A673 (cell line): ENCODE results near the gene BACH2. TPM values are rescaled to one million over a fixed set of nuclear protein-coding genes. Genes with fewer than 3 reads are reported as not detected.
A peak's percentile ranks its signal among the peaks of the same experiment; 100 is the strongest.

ENCODE experiments used
- BruUV-seq: library from RNA; stranded (reverse); fragments of 400-500 nt; replicated peaks from 2 replicates; lab custom pipeline; 2021; lab: Mats Ljungman, UMichigan
- CTCF ChIA-PET: fragments of 300-600 bp; sonication (Branson Sonifier 250); formaldehyde crosslinking; loops from one replicate; lab custom pipeline; 2022; ENCODE audit warnings: antibody characterized with exemption; lab: Charles Lee
- POLR2A ChIA-PET: fragments of 300-600 bp; sonication (Branson Sonifier 250); formaldehyde crosslinking; loops from one replicate; lab custom pipeline; 2022; ENCODE audit warnings: antibody characterized with exemption; ENCODE audit not compliant: low non-redundant PET; lab: Charles Lee
- DNase-seq: peaks from one replicate; pipeline ENCODE4 v3.0.0-alpha.2; 2015; ENCODE audit warnings: low spot score
- H3K27ac ChIP-seq: fragments of 200-600 bp; sonication (generic); 2 replicates; pipeline ENCODE4 v1.5.1; 2016; ENCODE audit warnings: mixed run types, low read depth, mild to moderate bottlenecking, mixed read lengths, antibody characterized with exemption, low read length; ENCODE audit not compliant: poor library complexity, severe bottlenecking
- H3K27me3 ChIP-seq: fragments of 200-600 bp; sonication (generic); replicated peaks from 2 replicates; pipeline ENCODE4 v1.6.1; 2017; ENCODE audit warnings: mixed run types, low read depth, mild to moderate bottlenecking, mixed read lengths, antibody characterized with exemption, low read length; ENCODE audit not compliant: insufficient read depth, poor library complexity
- H3K36me3 ChIP-seq: fragments of 200-600 bp; sonication (generic); 2 replicates; pipeline ENCODE4 v1.6.1; 2016; ENCODE audit warnings: mixed run types, mild to moderate bottlenecking, mixed read lengths, antibody characterized with exemption, low read length; ENCODE audit not compliant: insufficient read depth, poor library complexity, severe bottlenecking
- H3K4me1 ChIP-seq: fragments of 200-600 bp; sonication (generic); 2 replicates; pipeline ENCODE4 v1.6.1; 2017; ENCODE audit warnings: mixed run types, mild to moderate bottlenecking, mixed read lengths, antibody characterized with exemption, low read length; ENCODE audit not compliant: insufficient read depth, poor library complexity, severe bottlenecking
- H3K4me3 ChIP-seq: fragments of 200-600 bp; sonication (generic); 2 replicates; pipeline ENCODE4 v1.5.1; 2016; ENCODE audit warnings: low read depth, mixed run types, mild to moderate bottlenecking, mixed read lengths, low read length; ENCODE audit not compliant: poor library complexity, severe bottlenecking
- H3K9me3 ChIP-seq: fragments of 200-600 bp; sonication (generic); 2 replicates; pipeline ENCODE4 v1.6.1; 2016; ENCODE audit warnings: mixed run types, low read depth, mild to moderate bottlenecking, mixed read lengths, antibody characterized with exemption, low read length; ENCODE audit not compliant: poor library complexity, severe bottlenecking
- CTCF ChIP-seq: fragments of 300-800, 200-600 bp; sonication (generic); conservative IDR thresholded peaks from 2 replicates; pipeline ENCODE4 v1.5.1; 2017; ENCODE audit warnings: low read depth, mild to moderate bottlenecking, antibody characterized with exemption, low read length, moderate library complexity, mixed read lengths
- EZH2 ChIP-seq: fragments of 200-600 bp; sonication (generic); IDR thresholded peaks from 2 replicates; pipeline ENCODE4 v1.6.1; 2017; ENCODE audit warnings: borderline replicate concordance, low read depth, mild to moderate bottlenecking, mixed read lengths, antibody characterized with exemption, low read length; ENCODE audit not compliant: poor library complexity, severe bottlenecking
- intact Hi-C: fragments of 100-400 bp; cut with micrococcal nuclease; formaldehyde crosslinking; loops from one replicate; pipeline ENCODE4 v1.10.0; 2022; ENCODE audit not compliant: unreplicated experiment
- total RNA-seq: library from RNA; stranded (reverse); gene quantifications from 2 replicates; pipeline ENCODE4 v1.2.3, GENCODE V29; 2021

BACH2 gene
- total RNA-seq, 1 experiment from 2014 or later = 0.37 TPM

GRCh38 chr6:89970609-89971337 lies 325.9 kb downstream of the BACH2 start:
- BruUV-seq = no TSS peak
- H3K27ac ChIP-seq = no peak overlapping the region
- intact Hi-C loops = loop anchor here (1.0 to 10.0 kb wide), 4 partner anchors 124 to 509 kb away; no protein-coding TSS in a partner anchor
- H3K4me1 ChIP-seq = no peaks in the 10 kb centered on the region
- no peaks in the 10 kb centered on the region for H3K9me3 ChIP-seq
- H3K4me3 ChIP-seq = no peak overlapping the region
- H3K36me3 ChIP-seq = no peaks in the 10 kb centered on the region
- peaks cover 20% of the 10 kb centered on the region for H3K27me3 ChIP-seq
- ChIA-PET POLR2A (no interaction called here), CTCF (interaction anchor here (2.7 kb wide), 1 partner anchor 508 kb away, joined by 7 read pairs; no protein-coding TSS in a partner anchor)
- no peak for TF ChIP-seq EZH2
- peak; percentile 79 for TF ChIP-seq CTCF
- peak; percentile 77 for DNase-seq

GRCh38 chr6:89970072-89970471 lies 326.6 kb downstream of the BACH2 start:
- no TSS peak for BruUV-seq
- POLR2A ChIA-PET = no interaction called here
- H3K4me3 ChIP-seq = no peak overlapping the region
- DNase-seq = no peak
- H3K27me3 ChIP-seq = peaks cover 23% of the 10 kb centered on the region
- no peaks in the 10 kb centered on the region for H3K36me3 ChIP-seq
- no peaks in the 10 kb centered on the region for H3K9me3 ChIP-seq
- H3K4me1 ChIP-seq = no peaks in the 10 kb centered on the region
- H3K27ac ChIP-seq = no peak overlapping the region
- TF ChIP-seq EZH2 (no peak), CTCF (no peak)
- intact Hi-C loops = loop anchor here (1.0 to 10.0 kb wide), 4 partner anchors 125 to 509 kb away; no protein-coding TSS in a partner anchor
- CTCF ChIA-PET = interaction anchor here (2.7 kb wide), 1 partner anchor 509 kb away, joined by 7 read pairs; no protein-coding TSS in a partner anchor

- TF ChIP-seq CTCF (no peak), EZH2 (no peak)
- H3K27ac ChIP-seq = no peak overlapping the region
- POLR2A ChIA-PET = no interaction called here
- BruUV-seq = no TSS peak
- DNase-seq = no peak
- no peaks in the 10 kb centered on the region for H3K9me3 ChIP-seq
- H3K36me3 ChIP-seq = no peaks in the 10 kb centered on the region
- no peak overlapping the region for H3K4me3 ChIP-seq
- intact Hi-C loops = no loop called here
- CTCF ChIA-PET = interaction anchor here (0.9 kb wide), 1 partner anchor 512 kb away, joined by 3 read pairs; no protein-coding TSS in a partner anchor
- H3K27me3 ChIP-seq = peaks cover 42% of the 10 kb centered on the region
- H3K4me1 ChIP-seq = no peaks in the 10 kb centered on the region
Observed at GRCh38 chr6:89966913-89967312, 329.7 kb downstream of the BACH2 start.
